ENCODE measurements around the gene NEUROG1. TPM values are rescaled to one million over a fixed set of nuclear protein-coding genes. Genes with fewer than 3 reads are reported as not detected.

NEUROG1 gene
- total RNA-seq, 2 experiments from 2014 or later, result not detected

GRCh38 chr5:135539430-135540005 is 3.8 kb upstream of the NEUROG1 start:
- ChIA-PET POLR2A (no interaction called here), CTCF (no interaction called here)
- no peaks in the 10 kb centered on the region for H3K36me3 ChIP-seq (ENCODE audit: insufficient read depth, low read length)
- peaks cover 16% of the 10 kb centered on the region for H3K4me1 ChIP-seq (ENCODE audit: insufficient read depth, low read length)
- TF ChIP-seq CTCF (IDR thresholded peaks at IDR 0.05), result no peak
- H3K9me3 Mint-ChIP-seq, result no peaks in the 10 kb centered on the region
- no peak overlapping the region for H3K27ac ChIP-seq (ENCODE audit: low read depth in 1 of 2, low read length in 2 of 2)
- no peak overlapping the region for H3K4me3 Mint-ChIP-seq
- H3K9me3 ChIP-seq (ENCODE audit: control insufficient read depth in 1 of 2, insufficient read depth in 1 of 2, low read length in 2 of 2), result peaks cover 0 to 6% of the 10 kb centered on the region in 2 experiments
- H3K27me3 ChIP-seq (ENCODE audit: control insufficient read depth in 1 of 2, insufficient read depth in 2 of 2, low read length in 2 of 2), result peaks cover 70 to 79% of the 10 kb centered on the region in 2 experiments
- ATAC-seq (ENCODE audit: poor library complexity) (no peak), DNase-seq (no peak)
- peaks cover 16% of the 10 kb centered on the region for H3K4me1 Mint-ChIP-seq (ENCODE audit: low read depth)
- no peak overlapping the region for H3K27ac Mint-ChIP-seq
- H3K36me3 Mint-ChIP-seq (ENCODE audit: low read depth), result no peaks in the 10 kb centered on the region
- intact Hi-C loops (cut with DNase I, micrococcal nuclease), result no loop called here
- peaks cover 84% of the 10 kb centered on the region for H3K27me3 Mint-ChIP-seq
- H3K4me3 ChIP-seq (ENCODE audit: low read length), result no peak overlapping the region

GRCh38 chr5:135538261-135538660 is 2.5 kb upstream of the NEUROG1 start:
- peaks cover 10% of the 10 kb centered on the region for H3K4me1 Mint-ChIP-seq (ENCODE audit: low read depth)
- Histone ChIP-seq H3K27ac (ENCODE audit: low read depth in 1 of 2, low read length in 2 of 2) (no peak overlapping the region), H3K36me3 (ENCODE audit: insufficient read depth, low read length) (no peaks in the 10 kb centered on the region), H3K9me3 (ENCODE audit: control insufficient read depth in 1 of 2, insufficient read depth in 1 of 2, low read length in 2 of 2) (no peaks in the 10 kb centered on the region), H3K4me1 (ENCODE audit: insufficient read depth, low read length) (peaks cover 3% of the 10 kb centered on the region), H3K27me3 (ENCODE audit: control insufficient read depth in 1 of 2, insufficient read depth in 2 of 2, low read length in 2 of 2) (peaks cover 67 to 79% of the 10 kb centered on the region in 2 experiments), H3K4me3 (ENCODE audit: low read length) (no peak overlapping the region)
- no peak overlapping the region for H3K4me3 Mint-ChIP-seq
- ChIA-PET CTCF (no interaction called here), POLR2A (no interaction called here)
- no peaks in the 10 kb centered on the region for H3K36me3 Mint-ChIP-seq (ENCODE audit: low read depth)
- no peak overlapping the region for H3K27ac Mint-ChIP-seq
- no peaks in the 10 kb centered on the region for H3K9me3 Mint-ChIP-seq
- peaks cover 88% of the 10 kb centered on the region for H3K27me3 Mint-ChIP-seq
- intact Hi-C loops (cut with DNase I, micrococcal nuclease), result no loop called here
- ATAC-seq (ENCODE audit: poor library complexity) (no peak), DNase-seq (no peak)
- TF ChIP-seq CTCF (IDR thresholded peaks at IDR 0.05), result no peak

- no peak for TF ChIP-seq CTCF (IDR thresholded peaks at IDR 0.05)
- H3K4me1 ChIP-seq (ENCODE audit: insufficient read depth, low read length), result peaks cover 2% of the 10 kb centered on the region
- no peaks in the 10 kb centered on the region for H3K9me3 ChIP-seq (ENCODE audit: control insufficient read depth in 1 of 2, insufficient read depth in 1 of 2, low read length in 2 of 2)
- DNase-seq (no peak), ATAC-seq (ENCODE audit: poor library complexity) (no peak)
- Mint-ChIP-seq H3K4me1 (ENCODE audit: low read depth) (peaks cover 5% of the 10 kb centered on the region), H3K27ac (no peak overlapping the region), H3K27me3 (peaks cover 88% of the 10 kb centered on the region), H3K36me3 (ENCODE audit: low read depth) (no peaks in the 10 kb centered on the region), H3K9me3 (no peaks in the 10 kb centered on the region), H3K4me3 (no peak overlapping the region)
- no peak overlapping the region for H3K27ac ChIP-seq (ENCODE audit: low read depth in 1 of 2, low read length in 2 of 2)
- H3K27me3 ChIP-seq (ENCODE audit: control insufficient read depth in 1 of 2, insufficient read depth in 2 of 2, low read length in 2 of 2), result peaks cover 70 to 80% of the 10 kb centered on the region in 2 experiments
- H3K4me3 ChIP-seq (ENCODE audit: low read length), result no peak overlapping the region
- CTCF ChIA-PET, result no interaction called here
- POLR2A ChIA-PET, result no interaction called here
- intact Hi-C loops (cut with DNase I, micrococcal nuclease), result no loop called here
- H3K36me3 ChIP-seq (ENCODE audit: insufficient read depth, low read length), result no peaks in the 10 kb centered on the region
Observed at GRCh38 chr5:135537745-135538144, 2.0 kb upstream of the NEUROG1 start.
